Femur (tissue), 1 donor: ENCODE measurements around the gene TM4SF1.
A peak's percentile ranks its signal among the peaks of the same experiment; 100 is the strongest.
"Not testable (repeated sequence)": the region's sequence is repeated elsewhere in the genome, so short reads cannot be mapped to it uniquely, and the experiment has no call there.

Experiments used
- DNase-seq: peaks from one replicate; pipeline ENCODE4 v3.0.0-alpha.2; 2017

The TM4SF1 gene

DNA sequence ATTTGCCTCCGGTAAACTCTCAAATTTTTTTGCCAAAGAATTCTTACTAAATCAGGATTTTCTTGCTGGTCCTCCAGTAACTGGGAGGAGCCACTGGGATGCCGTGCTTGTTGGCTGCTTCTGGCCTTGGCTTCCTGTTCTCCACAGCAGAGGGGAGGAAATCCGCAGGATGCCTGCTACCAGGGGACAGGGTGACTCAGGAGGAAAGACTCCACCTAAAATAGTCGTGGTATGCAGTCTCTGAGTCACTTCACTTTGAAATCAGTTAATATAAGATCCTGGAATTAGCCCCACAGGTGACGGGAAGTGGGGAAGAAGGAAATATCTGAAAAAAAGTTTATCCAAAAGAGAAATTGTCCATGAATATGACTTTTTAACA lies 37.5 kb downstream of the TM4SF1 start:
- DNase-seq: peak; percentile 79

DNA sequence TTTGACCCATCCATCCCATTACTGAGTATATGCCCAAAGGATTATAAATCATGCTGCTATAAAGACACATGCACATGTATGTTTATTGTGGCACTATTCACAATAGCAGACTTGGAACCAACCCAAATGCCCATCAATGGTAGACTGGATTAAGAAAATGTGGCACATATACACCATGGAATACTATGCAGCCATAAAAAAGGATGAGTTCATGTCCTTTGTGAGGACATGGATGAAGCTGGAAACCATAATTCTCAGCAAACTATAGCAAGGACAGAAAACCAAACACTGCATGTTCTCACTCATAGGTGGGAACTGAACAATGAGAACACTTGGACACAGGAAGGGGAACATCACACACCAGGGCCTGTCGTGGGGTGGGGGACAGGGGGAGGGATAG lies 40.0 kb downstream of the TM4SF1 start:
- not testable (repeated sequence) for DNase-seq

DNA sequence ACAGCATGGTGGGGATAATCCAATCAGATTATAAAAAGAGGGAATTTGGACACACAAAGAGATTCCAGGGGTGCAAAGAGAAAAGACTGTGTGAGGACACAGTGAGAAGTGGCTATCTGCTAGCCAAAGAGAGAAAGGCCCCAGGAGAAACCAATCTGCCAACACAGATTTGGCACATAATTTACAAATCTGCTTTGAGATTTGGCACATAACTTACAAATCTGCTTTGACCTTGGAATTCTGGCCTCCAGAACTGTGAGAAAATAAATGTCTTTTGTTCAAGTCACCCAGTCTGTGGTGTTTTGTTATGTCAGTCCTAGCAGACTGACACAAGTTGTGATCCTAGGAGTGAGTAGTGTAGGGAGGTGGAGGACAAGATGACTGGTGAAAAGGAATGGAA lies 40.5 kb downstream of the TM4SF1 start:
- no peak for DNase-seq

DNA sequence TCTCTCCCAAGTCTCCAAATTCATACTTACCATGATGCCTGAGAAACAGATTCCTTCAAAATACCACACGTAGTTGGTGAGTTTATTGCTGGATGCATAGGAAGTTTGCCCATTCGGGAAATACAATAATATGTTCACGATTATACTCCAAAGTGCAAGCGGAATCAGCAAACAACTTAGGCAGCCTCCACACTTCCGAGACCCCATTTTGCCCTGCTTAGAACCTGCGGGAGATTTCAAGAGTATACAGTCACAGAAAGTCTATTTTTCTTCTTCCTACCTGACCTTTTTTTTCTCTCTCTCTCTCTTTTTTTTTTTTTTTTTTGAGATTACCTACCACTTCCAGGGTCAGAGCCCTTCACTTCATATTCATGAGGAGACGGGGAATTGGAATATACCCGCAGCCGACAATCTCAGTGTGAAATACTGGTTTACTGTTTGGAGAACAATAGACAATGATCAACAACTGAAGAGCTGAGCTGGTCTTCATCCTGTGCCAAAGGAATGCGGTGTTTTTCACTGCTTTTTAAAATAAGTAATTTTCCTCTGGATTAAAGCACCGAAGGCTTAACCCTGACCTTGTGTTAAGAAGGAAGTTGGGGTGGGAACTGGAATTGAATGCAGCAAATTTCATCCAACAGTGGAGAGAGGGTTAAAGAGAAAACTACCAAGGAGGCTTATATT lies 44.1 kb downstream of the TM4SF1 start, which contains the start of gene TM4SF18:
TSS of gene TM4SF18 (minus strand) at position 461 of the 684 bp plus-strand sequence. CDS start at position 207, 254 bp downstream.
- no peak for DNase-seq

DNA sequence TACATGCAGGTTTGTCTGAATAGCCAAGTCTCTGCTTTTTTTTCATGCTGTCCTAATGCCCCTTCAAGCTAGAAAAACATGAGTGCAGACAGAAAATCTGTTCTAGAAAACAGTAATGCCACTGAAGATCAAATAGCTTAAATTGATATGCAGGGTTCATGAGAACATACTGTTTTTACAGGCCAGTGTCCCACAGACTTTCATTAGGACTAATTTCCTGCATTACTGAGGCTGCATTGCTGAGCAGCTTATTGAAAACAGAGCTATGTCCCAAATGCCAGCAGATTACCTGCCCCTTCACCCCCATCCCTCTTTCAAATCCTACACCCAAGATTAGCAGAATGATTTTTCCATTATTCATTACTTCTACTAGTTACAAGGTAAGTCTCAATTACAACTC lies 44.7 kb downstream of the TM4SF1 start:
- DNase-seq: no peak

DNA sequence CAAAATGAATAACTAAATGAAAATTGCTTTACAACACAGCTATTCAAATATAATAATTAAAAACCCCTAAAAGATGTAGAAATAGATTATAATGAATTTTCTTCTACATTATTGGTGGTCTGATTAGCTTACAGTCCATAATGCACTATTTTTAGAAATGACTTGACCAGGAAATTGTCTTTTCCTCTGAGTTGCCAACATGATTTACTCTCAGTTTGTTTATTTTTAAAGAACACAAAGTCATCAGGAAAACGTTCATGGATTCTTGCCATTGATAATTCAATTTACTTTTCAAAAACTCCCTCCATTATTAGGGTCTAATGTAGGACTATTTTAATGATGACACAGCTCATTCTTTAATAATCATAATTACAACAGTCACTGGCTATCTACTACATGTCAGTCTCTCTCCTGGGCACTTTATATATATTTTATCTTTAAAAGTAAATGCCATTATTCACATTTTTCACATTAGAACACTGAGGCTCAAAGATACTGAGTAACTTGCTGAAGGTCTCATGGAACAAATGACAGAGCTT lies 45.2 kb downstream of the TM4SF1 start:
- no peak for DNase-seq

DNA sequence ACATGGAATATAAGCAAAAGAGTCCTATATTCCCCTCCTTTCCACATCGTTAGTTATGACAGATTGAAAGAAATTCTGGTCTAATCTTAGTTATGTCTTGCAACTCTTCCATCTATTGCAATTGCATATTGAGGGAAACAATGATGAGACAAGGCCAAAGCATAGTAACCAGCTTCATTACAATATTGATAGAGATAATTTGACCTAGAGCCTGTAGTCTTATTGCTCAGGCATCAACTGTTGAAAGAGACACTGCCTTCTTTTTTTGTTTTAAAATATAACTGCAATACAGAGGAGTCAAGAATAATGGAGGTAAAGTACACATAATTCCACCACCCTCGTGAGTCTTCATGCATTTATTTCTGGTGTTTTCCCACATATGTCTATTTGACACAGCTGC lies 46.1 kb downstream of the TM4SF1 start:
- DNase-seq: no peak

DNA sequence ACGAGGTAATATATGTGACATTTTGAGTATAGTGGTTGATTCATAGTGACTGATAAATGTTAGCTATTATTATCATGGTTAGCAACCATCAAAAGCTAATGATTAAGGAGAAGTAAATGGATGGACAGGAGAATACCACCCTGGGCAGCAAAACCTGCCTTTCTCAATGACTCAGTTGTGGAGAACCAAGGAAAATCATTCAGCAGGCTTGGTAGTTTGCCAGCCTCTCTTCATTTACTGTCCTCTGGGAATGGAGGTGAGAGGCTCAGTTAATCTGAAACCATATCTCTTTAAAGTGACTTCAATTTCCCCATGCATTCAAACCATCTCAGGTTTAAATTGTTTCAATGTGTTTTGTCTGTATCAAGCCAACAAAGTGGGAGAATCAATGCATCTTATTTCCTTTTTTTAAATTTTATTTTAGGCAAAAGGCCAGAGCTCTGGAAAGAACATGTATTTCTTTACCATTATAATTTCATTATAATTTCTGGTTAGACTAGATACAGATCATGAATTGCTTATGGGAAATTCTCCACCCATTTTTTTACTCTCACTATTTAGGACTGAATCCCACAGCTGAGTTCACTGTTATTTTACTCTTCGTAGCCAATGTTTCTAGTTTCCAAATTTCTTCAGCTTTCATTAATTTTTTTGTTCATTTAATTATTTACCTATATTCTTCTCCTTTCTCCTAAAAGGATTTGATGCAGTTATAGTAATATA lies 46.7 kb downstream of the TM4SF1 start:
- DNase-seq: no peak

DNA sequence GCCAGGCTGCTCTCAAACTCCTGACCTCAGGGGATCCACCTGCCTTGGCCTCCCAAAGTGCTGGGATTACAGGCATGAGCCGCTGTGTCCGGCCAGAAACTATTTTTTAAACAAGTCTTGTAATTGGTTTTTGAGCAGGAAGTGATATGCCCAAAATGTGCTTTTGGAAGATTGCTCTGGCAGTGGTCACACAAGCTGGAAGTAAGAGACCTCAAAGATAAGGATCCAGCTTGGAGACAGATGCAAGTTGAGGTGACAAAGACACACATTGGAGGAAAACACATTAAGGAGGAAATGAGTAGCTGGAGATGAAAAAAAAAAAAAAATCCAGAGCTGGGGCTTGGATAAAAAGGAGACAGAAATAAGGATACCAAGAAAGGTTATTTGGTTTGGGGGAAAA lies 50.3 kb downstream of the TM4SF1 start:
- no peak for DNase-seq

DNA sequence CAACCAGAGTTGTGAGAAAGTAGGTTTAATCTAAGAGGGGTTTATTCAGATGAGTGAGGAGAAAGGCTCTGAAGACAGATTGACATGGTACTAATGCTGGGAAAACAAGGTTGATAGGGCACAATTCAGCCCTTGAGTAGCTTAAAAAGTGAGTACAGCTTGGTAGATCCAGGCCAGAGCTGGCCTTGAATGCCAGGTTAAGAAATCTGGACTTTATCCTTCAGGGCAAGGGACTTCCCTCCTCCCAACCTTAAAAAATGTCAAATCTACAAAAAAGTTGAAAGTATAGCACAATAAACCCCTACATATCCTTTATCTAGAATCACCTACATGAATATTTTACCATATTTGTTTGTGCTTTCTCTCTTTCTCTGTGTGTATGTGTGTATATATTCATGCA lies 51.9 kb downstream of the TM4SF1 start:
- no peak for DNase-seq

DNA sequence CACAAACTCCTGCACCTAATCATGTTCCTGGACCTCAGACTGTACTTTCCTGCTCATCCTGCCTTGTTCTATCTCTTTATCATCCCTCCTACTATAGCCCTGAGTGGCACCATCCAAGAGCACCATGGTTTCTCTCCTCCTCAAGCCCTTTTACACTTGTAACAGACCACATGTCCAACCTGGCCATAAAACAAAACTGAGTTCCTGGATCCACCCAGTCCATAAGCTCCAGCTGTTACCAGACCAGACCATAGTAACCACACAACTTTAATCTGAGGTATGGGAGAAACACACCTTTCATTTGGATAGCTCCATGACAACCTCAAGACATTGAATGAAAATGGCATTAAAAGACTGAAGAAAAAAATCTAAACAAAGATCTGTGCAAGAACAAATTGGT lies 53.1 kb downstream of the TM4SF1 start:
- no peak for DNase-seq

DNA sequence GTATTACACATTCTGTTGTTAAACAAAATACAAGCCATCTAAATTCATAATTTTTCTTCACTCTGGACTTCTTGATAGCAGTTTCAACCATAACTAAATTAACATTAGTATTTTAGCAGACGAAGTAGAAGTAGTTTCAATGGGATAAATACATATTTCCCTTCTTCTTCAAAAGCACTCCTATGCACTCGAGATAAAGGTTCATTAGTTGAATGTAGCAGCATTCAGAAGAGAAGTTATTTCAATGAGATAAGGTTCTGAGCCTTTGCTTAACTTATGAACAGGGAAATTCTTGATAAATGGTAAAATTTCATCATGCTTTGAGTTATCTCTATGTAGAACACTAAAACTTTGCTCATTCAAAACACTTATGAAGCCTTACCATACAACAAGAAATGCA lies 55.8 kb downstream of the TM4SF1 start:
- no peak for DNase-seq

DNA sequence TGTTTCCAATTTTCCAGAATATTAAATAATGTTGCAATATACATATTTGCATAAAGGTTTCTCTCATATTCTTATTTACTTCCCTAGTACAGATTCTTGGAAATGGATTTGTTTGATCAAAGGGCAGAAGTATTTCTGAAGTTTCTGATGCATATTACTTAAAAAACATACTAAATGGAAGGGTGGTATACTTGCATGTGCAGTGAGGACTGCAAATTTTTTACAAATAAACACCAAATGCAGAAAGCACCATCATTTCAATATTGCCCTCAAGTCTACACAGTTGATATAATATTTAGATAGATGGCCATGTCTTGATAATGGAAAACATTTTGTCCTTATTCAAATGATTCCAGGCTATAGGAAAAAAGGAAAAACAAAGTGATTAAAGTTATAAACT lies 56.3 kb downstream of the TM4SF1 start:
- no peak for DNase-seq

DNA sequence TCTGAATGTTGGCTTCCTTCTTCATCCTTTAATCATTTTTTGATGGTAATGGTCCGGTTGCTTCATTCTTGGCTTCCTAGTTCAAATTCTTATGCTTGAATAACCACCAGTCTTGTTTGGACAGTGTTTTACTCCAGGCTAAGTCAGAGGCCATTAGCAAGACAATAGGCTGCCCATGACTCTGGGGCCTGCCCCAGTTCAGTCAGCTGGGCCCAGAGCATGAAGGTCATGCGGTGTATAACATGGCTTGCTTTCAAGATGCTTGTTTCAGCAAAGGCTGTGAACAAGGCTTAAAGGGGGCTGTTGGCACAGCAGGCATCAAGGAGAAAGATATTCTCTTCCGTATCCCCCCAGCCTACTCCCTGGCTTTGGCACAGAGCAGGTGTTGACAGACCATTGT lies 57.7 kb downstream of the TM4SF1 start:
- DNase-seq: no peak
